Activated naive CD4-positive, alpha-beta T cell treated with anti-CD3 and anti-CD28 coated beads, Interleukin-2, amount 10 ng/mL, durations not matched to agents 7 days and 5 days (primary cell): ENCODE measurements around the gene ZYX.
"Not testable (repeated sequence)": the region's sequence is repeated elsewhere in the genome, so short reads cannot be mapped to it uniquely, and the experiment has no call there.

ENCODE experiments used
- CTCF ChIA-PET: fragments of 350-600 bp; sonication (Branson Sonifier 250); formaldehyde crosslinking; loops from one replicate; lab custom pipeline; 2021; ENCODE audit warnings: antibody characterized with exemption; lab: Charles Lee
- DNase-seq: peaks from one replicate; pipeline ENCODE4 v3.0.0-alpha.2; 2020
- H3K27ac Mint-ChIP-seq: one replicate; pipeline ENCODE4 v1.8.0; 2021; ENCODE audit warnings: mild to moderate bottlenecking, moderate library complexity, mixed read lengths
- H3K27me3 Mint-ChIP-seq: one replicate; pipeline ENCODE4 v1.8.0; 2021; ENCODE audit warnings: mild to moderate bottlenecking, mixed read lengths
- H3K36me3 Mint-ChIP-seq: one replicate; pipeline ENCODE4 v1.8.0; 2021; ENCODE audit warnings: mixed read lengths
- H3K4me1 Mint-ChIP-seq: one replicate; pipeline ENCODE4 v1.8.0; 2021; ENCODE audit warnings: mixed read lengths
- H3K4me3 Mint-ChIP-seq: one replicate; pipeline ENCODE4 v1.8.0; 2021; ENCODE audit warnings: mild to moderate bottlenecking, moderate library complexity, mixed read lengths
- H3K9me3 Mint-ChIP-seq: one replicate; pipeline ENCODE4 v1.8.0; 2021; ENCODE audit warnings: mixed read lengths

ZYX gene

DNA sequence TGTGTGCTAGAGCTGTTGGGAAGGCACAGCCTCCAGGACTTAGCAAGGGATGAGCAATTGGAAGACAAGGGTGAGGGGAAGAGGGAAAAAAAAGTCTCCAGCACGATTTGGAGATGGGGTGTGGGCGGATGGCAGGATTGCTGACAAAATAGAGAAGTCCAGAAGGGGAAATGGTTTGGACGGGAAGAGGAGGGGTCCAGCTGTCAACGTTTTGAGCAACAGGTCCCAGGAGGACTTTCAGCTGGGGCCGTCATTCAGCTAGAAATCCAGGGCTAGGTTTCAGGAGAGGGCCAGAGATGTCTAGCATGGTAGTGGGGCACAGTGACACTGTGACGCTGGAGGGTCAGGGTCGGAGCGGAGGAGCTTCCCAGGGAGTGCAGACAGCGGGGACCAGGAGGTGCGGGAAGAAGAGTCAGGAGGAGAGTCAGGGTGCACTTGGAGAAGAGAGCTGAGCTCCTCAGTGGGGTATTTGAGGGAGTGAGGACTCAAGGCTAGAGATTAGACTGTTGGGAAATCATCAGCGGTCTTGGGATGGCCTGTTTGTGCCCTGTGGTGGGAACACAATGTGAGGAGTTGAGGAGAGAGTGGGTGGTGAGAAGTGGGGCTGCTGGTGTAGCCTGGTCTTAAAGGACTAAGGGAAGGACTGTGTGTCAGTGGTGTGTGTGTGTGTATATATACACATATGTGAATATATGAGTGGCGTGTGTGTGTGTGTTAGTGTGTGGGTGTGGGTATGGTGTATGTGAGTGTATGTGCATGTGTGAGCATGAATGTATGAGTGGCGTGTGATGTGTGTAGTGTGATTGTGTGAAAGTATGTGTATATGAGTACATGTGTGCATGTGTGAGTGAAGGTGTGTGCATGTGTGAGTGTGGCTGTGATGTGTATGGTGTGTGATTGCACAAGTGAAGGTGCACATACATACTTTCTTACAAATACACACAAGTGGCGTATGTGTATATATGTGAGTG is 3.8 kb downstream of the ZYX start:
- no peak overlapping the region for H3K4me3 Mint-ChIP-seq
- H3K27me3 Mint-ChIP-seq = no peaks in the 10 kb centered on the region
- peaks cover 21% of the 10 kb centered on the region for H3K36me3 Mint-ChIP-seq
- no peak overlapping the region for H3K27ac Mint-ChIP-seq
- peaks cover 12% of the 10 kb centered on the region for H3K4me1 Mint-ChIP-seq
- H3K9me3 Mint-ChIP-seq = no peaks in the 10 kb centered on the region
- CTCF ChIA-PET = interaction anchor here (1.1 to 2.5 kb wide), 7 partner anchors 8 to 145 kb away, joined by 3 to 11 read pairs (median 5); no protein-coding TSS in a partner anchor
- no peak for DNase-seq

DNA sequence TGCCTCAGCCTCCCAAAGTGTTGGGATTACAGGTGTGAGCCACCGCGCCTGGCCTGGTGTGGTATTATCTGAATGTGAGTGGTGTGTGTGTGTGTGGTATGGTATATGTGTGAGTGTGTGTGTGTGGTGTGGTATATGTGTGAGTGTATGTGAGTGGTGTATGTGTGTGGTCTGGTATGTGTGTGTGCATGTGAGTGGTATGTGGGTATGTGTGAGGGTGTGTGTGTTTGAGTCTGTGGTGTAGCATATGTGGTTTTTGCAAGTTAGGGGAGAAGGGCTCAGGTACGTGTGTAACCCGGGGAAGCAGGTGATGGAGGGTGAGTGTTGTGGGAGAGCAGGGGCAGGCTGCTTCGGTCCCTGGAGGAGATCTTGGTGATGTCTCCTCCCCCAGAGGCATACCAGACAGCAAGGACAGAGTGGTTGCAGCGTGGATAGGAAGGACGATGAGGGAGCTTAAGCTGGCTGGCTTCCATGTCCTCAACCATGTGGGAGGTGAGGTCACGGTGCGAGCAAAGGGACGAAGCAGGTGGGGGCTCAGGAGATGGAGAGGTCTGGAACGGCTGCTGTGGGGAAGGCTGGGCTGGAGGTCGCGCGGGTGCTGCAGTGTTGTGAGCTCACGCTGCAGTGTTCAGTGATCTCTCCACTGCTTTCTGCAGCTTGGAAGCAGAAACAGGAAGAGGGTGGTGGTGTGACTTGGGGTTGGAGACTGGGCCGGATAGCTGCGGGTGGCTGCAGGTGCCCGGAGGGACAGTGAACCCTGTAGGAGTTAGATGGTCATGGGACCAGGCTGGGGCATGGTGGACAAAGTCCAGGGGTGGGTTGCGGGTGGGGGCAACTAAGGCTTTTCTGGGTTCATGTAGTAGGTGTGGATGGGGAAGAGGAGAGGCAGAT is 5.0 kb downstream of the ZYX start:
- H3K9me3 Mint-ChIP-seq = no peaks in the 10 kb centered on the region
- CTCF ChIA-PET = interaction anchor here (0.8 kb wide), 1 partner anchor 29 kb away, joined by 6 read pairs; no protein-coding TSS in a partner anchor
- H3K27ac Mint-ChIP-seq = no peak overlapping the region
- no peak overlapping the region for H3K4me3 Mint-ChIP-seq
- DNase-seq = peak; percentile 64
- peaks cover 13% of the 10 kb centered on the region for H3K4me1 Mint-ChIP-seq
- peaks cover 27% of the 10 kb centered on the region for H3K36me3 Mint-ChIP-seq
- no peaks in the 10 kb centered on the region for H3K27me3 Mint-ChIP-seq

DNA sequence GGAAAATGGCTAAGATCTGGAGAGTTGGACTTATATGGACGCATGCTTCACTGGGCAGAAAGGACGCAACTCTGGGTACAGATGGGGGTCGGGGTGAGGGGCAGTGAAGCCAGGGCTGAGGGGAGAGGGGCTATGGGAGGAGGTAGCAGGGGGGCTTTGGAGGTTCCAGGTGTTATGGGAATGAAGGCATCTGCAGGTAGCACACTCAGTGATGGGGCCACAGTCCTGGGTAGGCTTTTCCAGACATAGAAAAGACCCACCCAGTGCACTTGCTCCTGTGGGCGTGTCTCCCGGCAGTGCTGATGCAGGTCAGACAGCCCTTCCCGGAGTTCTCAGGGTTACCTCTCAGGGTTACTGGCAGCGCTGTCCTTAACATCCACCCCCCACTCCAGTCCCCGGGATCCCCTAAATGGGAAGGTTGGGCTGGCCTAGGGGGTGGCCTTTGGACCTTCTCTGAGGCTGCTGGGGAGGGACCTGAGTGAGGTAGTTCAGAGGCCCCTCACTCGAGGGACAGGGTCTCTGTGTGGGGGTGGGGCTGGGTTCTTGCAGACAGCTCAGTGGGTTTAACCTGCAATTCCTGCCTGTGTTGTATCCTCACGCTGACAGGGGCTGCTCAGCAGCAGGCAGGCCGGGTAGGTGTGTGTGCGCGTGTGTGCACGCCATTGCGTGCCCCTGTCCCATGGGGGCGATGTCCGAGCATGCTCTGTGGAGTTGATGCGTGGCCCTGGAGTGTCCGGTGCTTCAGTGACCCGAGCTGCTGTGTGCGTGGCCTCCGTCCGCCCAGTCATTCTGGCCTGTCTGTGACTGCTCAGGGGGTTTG is 6.2 kb downstream of the ZYX start:
- no peaks in the 10 kb centered on the region for H3K9me3 Mint-ChIP-seq
- peaks cover 37% of the 10 kb centered on the region for H3K36me3 Mint-ChIP-seq
- peaks cover 13% of the 10 kb centered on the region for H3K4me1 Mint-ChIP-seq
- no peak overlapping the region for H3K4me3 Mint-ChIP-seq
- no peak for DNase-seq
- no peaks in the 10 kb centered on the region for H3K27me3 Mint-ChIP-seq
- CTCF ChIA-PET = interaction anchor here (1.2 kb wide), 1 partner anchor 29 kb away, joined by 4 read pairs; no protein-coding TSS in a partner anchor
- peak overlapping the region; percentile 61 for H3K27ac Mint-ChIP-seq

DNA sequence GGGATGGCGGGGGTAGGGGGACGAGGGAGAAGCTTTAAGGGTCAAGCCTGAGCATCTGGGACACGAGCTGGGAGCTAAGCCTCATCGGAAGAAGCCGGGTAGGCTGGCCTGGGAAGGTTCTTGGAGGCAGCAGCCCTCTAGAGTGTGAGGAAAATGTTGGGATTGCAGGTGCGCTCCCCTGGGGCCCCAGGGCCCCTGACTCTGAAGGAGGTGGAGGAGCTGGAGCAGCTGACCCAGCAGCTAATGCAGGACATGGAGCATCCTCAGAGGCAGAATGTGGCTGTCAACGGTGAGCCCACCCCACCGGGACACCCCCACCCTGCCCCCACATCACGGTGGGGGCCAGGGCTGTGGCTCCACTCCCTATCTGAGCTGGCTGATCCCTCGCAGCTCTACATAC is 6.9 kb downstream of the ZYX start:
- CTCF ChIA-PET = interaction anchor here (1.1 to 1.2 kb wide), 2 partner anchors 8 to 28 kb away, joined by 4 to 5 read pairs; no protein-coding TSS in a partner anchor
- peaks cover 36% of the 10 kb centered on the region for H3K36me3 Mint-ChIP-seq
- no peaks in the 10 kb centered on the region for H3K9me3 Mint-ChIP-seq
- H3K27ac Mint-ChIP-seq = no peak overlapping the region
- no peaks in the 10 kb centered on the region for H3K27me3 Mint-ChIP-seq
- DNase-seq = no peak
- no peak overlapping the region for H3K4me3 Mint-ChIP-seq
- H3K4me1 Mint-ChIP-seq = peaks cover 13% of the 10 kb centered on the region

DNA sequence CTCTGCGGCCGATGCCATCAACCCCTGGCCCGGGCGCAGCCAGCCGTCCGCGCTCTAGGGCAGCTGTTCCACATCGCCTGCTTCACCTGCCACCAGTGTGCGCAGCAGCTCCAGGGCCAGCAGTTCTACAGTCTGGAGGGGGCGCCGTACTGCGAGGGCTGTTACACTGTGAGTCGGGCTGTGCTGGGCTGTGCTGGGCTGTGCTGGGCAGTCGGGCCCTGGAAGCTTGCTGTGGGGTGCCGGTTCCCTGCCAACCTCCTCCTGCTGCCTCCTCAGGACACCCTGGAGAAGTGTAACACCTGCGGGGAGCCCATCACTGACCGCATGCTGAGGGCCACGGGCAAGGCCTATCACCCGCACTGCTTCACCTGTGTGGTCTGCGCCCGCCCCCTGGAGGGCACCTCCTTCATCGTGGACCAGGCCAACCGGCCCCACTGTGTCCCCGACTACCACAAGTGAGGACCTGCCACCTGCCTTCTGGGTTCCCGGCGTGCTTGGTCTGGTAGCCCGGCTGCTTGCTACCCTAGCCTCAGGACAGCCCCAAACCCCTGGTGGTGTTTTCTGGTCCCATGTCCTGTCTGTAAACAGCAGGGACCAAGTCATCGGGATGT is 7.5 kb downstream of the ZYX start:
- Mint-ChIP-seq H3K4me1 (peaks cover 13% of the 10 kb centered on the region), H3K27ac (peak overlapping the region; percentile 73), H3K36me3 (peaks cover 37% of the 10 kb centered on the region), H3K27me3 (no peaks in the 10 kb centered on the region), H3K4me3 (no peak overlapping the region), H3K9me3 (no peaks in the 10 kb centered on the region)
- no peak for DNase-seq
- CTCF ChIA-PET = interaction anchor here (1.0 to 1.7 kb wide), 4 partner anchors 9 to 27 kb away, joined by 4 to 5 read pairs (median 4); no protein-coding TSS in a partner anchor

DNA sequence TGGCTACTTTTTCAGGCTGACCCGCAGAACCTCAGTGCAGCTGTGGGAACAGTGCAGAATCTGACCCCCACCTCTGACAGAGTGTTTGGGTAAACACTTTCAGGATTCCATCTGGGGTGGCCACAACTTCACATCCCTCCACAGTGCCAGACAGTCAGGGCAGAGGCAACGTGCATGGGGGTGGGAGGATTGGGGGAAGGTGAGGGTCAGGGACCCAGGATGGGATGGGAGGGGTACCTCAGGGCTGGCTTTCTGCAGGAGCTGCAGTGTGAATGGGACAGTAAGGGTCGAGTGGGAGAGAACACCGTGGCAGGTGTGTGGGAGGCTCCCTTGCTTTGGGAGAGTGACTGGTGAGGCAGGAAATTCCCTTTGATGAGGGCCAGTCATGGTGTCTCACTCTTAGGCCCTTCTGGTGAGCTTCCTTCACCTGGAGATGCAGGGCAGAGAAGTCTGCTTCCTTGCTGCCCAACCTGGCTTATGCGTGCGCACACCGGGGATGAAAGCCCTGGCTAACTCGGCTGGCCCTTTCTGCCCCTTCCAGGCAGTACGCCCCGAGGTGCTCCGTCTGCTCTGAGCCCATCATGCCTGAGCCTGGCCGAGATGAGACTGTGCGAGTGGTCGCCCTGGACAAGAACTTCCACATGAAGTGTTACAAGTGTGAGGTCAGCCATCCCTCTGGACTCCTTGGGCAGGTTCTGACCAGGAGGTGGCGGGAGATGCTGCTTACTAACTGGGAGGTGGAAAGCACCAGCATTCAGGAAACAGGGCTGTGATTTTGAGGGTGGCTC is 8.4 kb downstream of the ZYX start:
- H3K9me3 Mint-ChIP-seq = no peaks in the 10 kb centered on the region
- peak overlapping the region; percentile 73 for H3K27ac Mint-ChIP-seq
- no peak for DNase-seq
- peaks cover 41% of the 10 kb centered on the region for H3K36me3 Mint-ChIP-seq
- no peak overlapping the region for H3K4me3 Mint-ChIP-seq
- H3K4me1 Mint-ChIP-seq = peaks cover 13% of the 10 kb centered on the region
- no peaks in the 10 kb centered on the region for H3K27me3 Mint-ChIP-seq
- CTCF ChIA-PET = interaction anchor here (1.0 to 1.7 kb wide), 3 partner anchors 10 to 15 kb away, joined by 4 to 5 read pairs (median 5); no protein-coding TSS in a partner anchor

DNA sequence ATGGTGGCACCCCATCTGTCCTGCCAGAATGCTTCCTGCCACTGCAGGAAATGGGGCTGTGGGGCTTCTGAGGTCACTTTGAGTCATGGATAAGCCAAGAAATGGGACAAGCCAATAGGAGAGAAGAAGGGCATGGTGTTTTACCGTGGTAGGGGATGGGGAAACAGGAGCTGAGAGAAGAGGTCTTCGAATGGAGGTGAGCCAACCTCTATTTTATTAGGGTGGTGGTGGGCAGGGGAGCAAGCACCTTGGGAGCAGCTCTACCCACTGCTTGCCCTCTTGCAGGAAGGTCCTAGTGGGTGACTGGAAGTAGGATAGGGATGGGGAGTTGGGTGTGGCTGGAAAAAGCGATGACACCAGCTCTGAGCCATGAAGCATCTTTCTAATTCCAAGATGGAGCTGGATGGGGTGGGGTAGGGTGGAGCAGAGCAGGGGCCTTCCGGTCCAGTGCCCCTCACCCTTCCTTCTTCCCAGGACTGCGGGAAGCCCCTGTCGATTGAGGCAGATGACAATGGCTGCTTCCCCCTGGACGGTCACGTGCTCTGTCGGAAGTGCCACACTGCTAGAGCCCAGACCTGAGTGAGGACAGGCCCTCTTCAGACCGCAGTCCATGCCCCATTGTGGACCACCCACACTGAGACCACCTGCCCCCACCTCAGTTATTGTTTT is 9.1 kb downstream of the ZYX start:
- Mint-ChIP-seq H3K4me1 (peaks cover 20% of the 10 kb centered on the region), H3K4me3 (no peak overlapping the region), H3K27ac (peak overlapping the region; percentile 77), H3K9me3 (no peaks in the 10 kb centered on the region), H3K36me3 (peaks cover 41% of the 10 kb centered on the region), H3K27me3 (no peaks in the 10 kb centered on the region)
- CTCF ChIA-PET = interaction anchor here (0.9 to 1.7 kb wide), 3 partner anchors 10 to 20 kb away, joined by 3 to 4 read pairs (median 3); no protein-coding TSS in a partner anchor
- no peak for DNase-seq

DNA sequence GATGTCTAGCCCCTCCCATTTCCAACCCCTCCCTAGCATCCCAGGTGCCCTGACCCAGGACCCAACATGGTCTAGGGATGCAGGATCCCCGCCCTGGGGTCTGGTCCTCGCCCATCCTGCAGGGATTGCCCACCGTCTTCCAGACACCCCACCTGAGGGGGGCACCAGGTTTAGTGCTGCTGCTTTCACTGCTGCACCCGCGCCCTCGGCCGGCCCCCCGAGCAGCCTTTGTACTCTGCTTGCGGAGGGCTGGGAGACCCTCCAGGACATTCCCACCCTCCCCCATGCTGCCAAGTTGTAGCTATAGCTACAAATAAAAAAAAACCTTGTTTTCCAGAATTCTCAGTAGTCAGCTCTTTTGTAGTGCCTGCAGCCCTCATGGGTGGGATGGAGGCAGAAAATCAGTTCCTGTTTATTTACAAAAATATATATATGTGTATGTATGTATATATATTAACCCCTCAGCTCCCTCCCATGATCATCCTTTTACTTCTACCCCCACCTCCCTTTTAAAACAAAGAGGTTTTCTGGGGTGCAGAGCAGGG is 9.7 kb downstream of the ZYX start:
- H3K9me3 Mint-ChIP-seq = no peaks in the 10 kb centered on the region
- no peak overlapping the region for H3K4me3 Mint-ChIP-seq
- peaks cover 21% of the 10 kb centered on the region for H3K4me1 Mint-ChIP-seq
- no peak for DNase-seq
- peak overlapping the region; percentile 40 for H3K27ac Mint-ChIP-seq
- H3K36me3 Mint-ChIP-seq = peaks cover 41% of the 10 kb centered on the region
- CTCF ChIA-PET = interaction anchor here (0.9 to 1.2 kb wide), 3 partner anchors 11 to 25 kb away, joined by 3 read pairs; no protein-coding TSS in a partner anchor
- H3K27me3 Mint-ChIP-seq = no peaks in the 10 kb centered on the region

DNA sequence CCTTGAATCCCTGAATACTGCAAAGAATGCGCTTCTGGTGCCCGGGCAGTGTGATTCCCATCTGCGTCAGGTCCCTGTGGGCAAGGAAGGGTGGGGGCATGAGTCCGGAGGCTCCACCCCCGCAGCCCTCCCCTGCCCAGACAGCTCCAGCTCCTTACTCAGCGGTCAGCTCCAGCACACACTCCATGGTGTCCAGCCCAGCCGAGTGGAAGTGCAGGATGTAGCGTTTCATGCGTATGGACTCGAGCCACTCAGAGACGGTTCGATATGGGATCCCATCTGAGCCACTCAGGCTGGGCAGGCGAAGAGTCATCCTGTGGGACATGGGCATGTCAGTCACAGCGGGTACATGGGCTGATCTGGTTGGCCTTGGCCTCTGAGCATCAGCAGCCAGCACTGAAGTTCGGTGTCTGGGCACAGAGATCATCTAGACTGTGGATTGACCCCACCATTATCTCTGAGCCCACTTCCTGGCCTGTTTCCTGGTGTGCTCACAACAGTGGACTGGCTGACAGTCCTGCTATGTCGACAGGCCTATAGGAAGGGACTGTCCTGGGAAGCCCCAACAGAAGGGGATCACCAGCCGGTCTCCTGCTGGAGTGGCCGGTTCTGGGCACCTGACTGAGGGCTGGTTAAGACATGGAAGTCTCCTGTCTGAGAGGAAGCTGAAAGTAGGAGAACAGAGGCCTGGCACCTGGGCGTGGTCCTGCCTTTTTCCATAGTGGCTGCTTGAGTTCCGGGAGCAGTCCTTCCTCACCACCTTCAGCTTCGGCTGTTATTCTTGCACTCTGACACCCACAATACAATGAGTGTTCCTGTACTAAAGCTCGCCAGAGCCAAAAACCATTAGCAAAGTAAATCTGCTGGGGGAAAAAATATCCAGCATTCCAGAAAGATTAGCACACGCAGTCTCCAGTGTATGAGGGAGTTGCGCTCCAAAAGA is 10.6 kb downstream of the ZYX start:
- no peak for DNase-seq
- Mint-ChIP-seq H3K27me3 (no peaks in the 10 kb centered on the region), H3K36me3 (peaks cover 42% of the 10 kb centered on the region), H3K27ac (peak overlapping the region; percentile 24), H3K4me1 (peaks cover 21% of the 10 kb centered on the region), H3K4me3 (no peak overlapping the region), H3K9me3 (no peaks in the 10 kb centered on the region)
- CTCF ChIA-PET = interaction anchor here (1.0 to 2.1 kb wide), 5 partner anchors 11 to 151 kb away, joined by 3 to 6 read pairs (median 3); no protein-coding TSS in a partner anchor

DNA sequence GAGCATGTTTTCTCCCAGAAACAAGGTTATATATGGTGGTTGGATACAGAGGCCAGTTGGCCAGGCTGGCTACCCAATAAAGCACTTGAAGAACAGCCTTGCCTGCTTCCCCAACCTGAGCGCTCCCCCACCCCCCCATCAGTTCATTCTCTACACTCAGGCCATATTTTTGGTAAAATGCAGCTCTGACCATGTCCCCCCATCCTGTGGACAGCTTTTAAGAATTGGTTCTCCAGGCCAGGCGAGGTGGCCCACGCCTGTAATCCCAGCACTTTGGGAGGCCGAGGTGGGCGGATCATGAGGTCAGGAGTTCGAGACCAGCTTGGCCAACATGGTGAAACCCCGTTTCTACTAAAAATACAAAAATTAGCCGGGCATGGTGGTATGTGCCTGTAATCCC is 11.3 kb downstream of the ZYX start:
- CTCF ChIA-PET = interaction anchor here (1.0 to 2.1 kb wide), 4 partner anchors 11 to 152 kb away, joined by 3 to 6 read pairs (median 4); no protein-coding TSS in a partner anchor
- not testable (repeated sequence) for DNase-seq, H3K27ac Mint-ChIP-seq, H3K9me3 Mint-ChIP-seq, H3K4me3 Mint-ChIP-seq, H3K27me3 Mint-ChIP-seq
- Mint-ChIP-seq H3K4me1 (peaks cover 21% of the 10 kb centered on the region), H3K36me3 (peaks cover 44% of the 10 kb centered on the region)

DNA sequence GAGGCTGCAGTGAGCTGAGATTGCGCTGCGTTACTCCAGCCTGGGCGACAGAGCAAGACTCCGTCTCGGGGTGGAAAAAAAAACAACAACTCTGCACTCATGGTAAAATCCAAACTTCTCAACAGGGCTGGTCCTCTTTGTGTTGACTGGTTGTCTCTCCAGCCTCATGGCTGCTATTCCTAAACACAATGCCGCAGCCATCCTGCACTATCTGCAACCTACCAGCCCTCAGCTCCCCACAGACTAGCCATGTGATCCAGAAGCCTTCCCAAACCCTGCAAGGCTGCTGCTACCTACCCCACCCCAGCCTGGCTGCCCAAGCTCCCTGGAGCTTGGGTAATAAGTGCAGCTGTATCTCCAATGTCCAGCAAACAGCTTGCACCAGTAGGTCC is 11.7 kb downstream of the ZYX start:
- Mint-ChIP-seq H3K36me3 (peaks cover 45% of the 10 kb centered on the region), H3K4me3 (no peak overlapping the region), H3K27me3 (no peaks in the 10 kb centered on the region), H3K9me3 (no peaks in the 10 kb centered on the region), H3K4me1 (peaks cover 21% of the 10 kb centered on the region), H3K27ac (no peak overlapping the region)
- DNase-seq = no peak
- CTCF ChIA-PET = interaction anchor here (0.9 to 2.1 kb wide), 4 partner anchors 8 to 152 kb away, joined by 3 to 6 read pairs (median 4); no protein-coding TSS in a partner anchor
